ENCODE results near the gene EXOC4.

- TF ChIP-seq CTCF (IDR thresholded peaks at IDR 0.05) (no peak), EP300 (IDR thresholded peaks at IDR 0.05) (no peak), POLR2A (IDR thresholded peaks at IDR 0.05; ENCODE audit: low read depth) (no peak), POLR2AphosphoS5 (IDR thresholded peaks at IDR 0.05) (no peak)
These were observed 788.6 kb downstream of the EXOC4 start for GRCh38 chr7:134041477-134041876.
